ENCODE data around the gene SMG6.

DNA sequence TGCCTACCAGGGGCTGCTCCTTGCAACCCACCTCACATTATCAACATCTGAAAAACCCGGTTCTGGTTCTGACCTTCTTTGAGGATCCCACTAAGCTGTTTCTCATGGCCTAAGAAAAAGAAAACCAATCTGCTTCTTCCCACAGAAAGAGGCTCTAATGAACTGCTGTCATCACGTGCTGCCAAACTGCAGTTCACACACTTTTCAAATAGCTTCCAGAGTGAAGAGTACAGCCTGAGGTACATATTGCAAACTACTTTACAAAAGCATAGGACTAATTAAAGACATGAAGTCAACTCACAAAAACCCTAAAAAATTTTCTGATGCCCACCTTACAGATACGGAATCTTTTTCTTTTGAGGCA lies 36.7 kb downstream of the SMG6 start:
- TF ChIP-seq, protein P1, sequence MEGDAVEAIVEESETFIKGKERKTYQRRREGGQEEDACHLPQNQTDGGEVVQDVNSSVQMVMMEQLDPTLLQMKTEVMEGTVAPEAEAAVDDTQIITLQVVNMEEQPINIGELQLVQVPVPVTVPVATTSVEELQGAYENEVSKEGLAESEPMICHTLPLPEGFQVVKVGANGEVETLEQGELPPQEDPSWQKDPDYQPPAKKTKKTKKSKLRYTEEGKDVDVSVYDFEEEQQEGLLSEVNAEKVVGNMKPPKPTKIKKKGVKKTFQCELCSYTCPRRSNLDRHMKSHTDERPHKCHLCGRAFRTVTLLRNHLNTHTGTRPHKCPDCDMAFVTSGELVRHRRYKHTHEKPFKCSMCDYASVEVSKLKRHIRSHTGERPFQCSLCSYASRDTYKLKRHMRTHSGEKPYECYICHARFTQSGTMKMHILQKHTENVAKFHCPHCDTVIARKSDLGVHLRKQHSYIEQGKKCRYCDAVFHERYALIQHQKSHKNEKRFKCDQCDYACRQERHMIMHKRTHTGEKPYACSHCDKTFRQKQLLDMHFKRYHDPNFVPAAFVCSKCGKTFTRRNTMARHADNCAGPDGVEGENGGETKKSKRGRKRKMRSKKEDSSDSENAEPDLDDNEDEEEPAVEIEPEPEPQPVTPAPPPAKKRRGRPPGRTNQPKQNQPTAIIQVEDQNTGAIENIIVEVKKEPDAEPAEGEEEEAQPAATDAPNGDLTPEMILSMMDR (IDR thresholded peaks at IDR 0.05), result no peak
- no peak for TF ChIP-seq POLR2A (IDR thresholded peaks at IDR 0.05)
